ENCODE measurements around the gene DACT2. TPM values are rescaled to one million over a fixed set of nuclear protein-coding genes. Genes with fewer than 3 reads are reported as not detected.
"Not testable (repeated sequence)": the region's sequence is repeated elsewhere in the genome, so short reads cannot be mapped to it uniquely, and the experiment has no call there.

Gene DACT2
- total RNA-seq, 2 donors from 2014 or later = 4.9 to 5.4 TPM

- Histone ChIP-seq H3K36me3 (replicated peaks in 1 of 2; ENCODE audit: insufficient read depth in 1 of 2, low read depth in 2 of 2) (no peaks in the 10 kb centered on the region), H3K27me3 (no peaks in the 10 kb centered on the region), H3K27ac (no peak overlapping the region), H3K9me3 (no peaks in the 10 kb centered on the region), H3K4me3 (no peak overlapping the region), H3K4me1 (no peaks in the 10 kb centered on the region)
- WGBS, 2 donors = 78 to 85% methylated on average over 4 of the region's 4 CpGs
- intact Hi-C loops (cut with DNase I) = no loop called here
- TF ChIP-seq CTCF (IDR thresholded peaks at IDR 0.05) (no peak), POLR2A (IDR thresholded peaks at IDR 0.05) (no peak)
- ATAC-seq (no peak), DNase-seq (no peak)
Observed at GRCh38 chr6:168292826-168293225, 26.8 kb downstream of the DACT2 start.

- H3K27ac ChIP-seq = no peak overlapping the region
- WGBS, 2 donors = 77 to 78% methylated on average over 2 of the region's 2 CpGs
- intact Hi-C loops (cut with DNase I) = no loop called here
- no peaks in the 10 kb centered on the region for H3K9me3 ChIP-seq
- H3K4me1 ChIP-seq = no peaks in the 10 kb centered on the region
- no peak overlapping the region for H3K4me3 ChIP-seq
- TF ChIP-seq POLR2A (IDR thresholded peaks at IDR 0.05) = no peak
- no peak for TF ChIP-seq CTCF (IDR thresholded peaks at IDR 0.05)
- H3K27me3 ChIP-seq = no peaks in the 10 kb centered on the region
- ATAC-seq = no peak
- no peak for DNase-seq
- no peaks in the 10 kb centered on the region for H3K36me3 ChIP-seq (replicated peaks in 1 of 2; ENCODE audit: insufficient read depth in 1 of 2, low read depth in 2 of 2)
Observed at GRCh38 chr6:168291450-168291849, 28.1 kb downstream of the DACT2 start.

- no peak overlapping the region for H3K4me3 ChIP-seq
- no peaks in the 10 kb centered on the region for H3K4me1 ChIP-seq
- no peaks in the 10 kb centered on the region for H3K9me3 ChIP-seq
- TF ChIP-seq CTCF (IDR thresholded peaks at IDR 0.05) = no peak
- TF ChIP-seq POLR2A (IDR thresholded peaks at IDR 0.05) = no peak
- ATAC-seq (no peak), DNase-seq (no peak)
- WGBS, 2 donors = 80 to 100% methylated on average over 1 of the region's 1 CpG
- H3K27me3 ChIP-seq = no peaks in the 10 kb centered on the region
- H3K36me3 ChIP-seq (replicated peaks in 1 of 2; ENCODE audit: insufficient read depth in 1 of 2, low read depth in 2 of 2) = no peaks in the 10 kb centered on the region
- intact Hi-C loops (cut with DNase I) = no loop called here
- H3K27ac ChIP-seq = no peak overlapping the region
Observed at GRCh38 chr6:168290095-168290494, 29.5 kb downstream of the DACT2 start.

DNA sequence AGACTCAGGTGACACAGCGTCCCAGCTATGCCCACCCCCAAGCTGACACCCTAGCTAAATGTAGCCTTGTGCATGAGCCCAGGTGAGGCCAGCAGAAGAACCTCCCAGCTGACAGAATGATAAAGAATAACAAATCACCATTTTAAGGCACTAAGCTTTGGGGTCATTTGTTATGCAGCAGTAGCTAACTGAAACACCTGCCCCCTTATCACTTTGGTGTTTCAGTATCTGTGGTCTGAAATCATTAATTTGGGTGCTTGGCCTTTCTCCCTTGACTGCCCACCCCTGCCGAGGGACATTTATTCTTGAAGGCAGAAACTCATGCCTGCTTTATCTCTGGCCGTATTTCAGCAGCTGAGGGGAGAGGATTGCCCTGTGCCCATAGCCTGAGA is 30.0 kb downstream of the DACT2 start:
- intact Hi-C loops (cut with DNase I) = no loop called here
- Histone ChIP-seq H3K9me3 (no peaks in the 10 kb centered on the region), H3K27me3 (no peaks in the 10 kb centered on the region), H3K27ac (no peak overlapping the region), H3K4me3 (no peak overlapping the region), H3K4me1 (no peaks in the 10 kb centered on the region), H3K36me3 (replicated peaks in 1 of 2; ENCODE audit: insufficient read depth in 1 of 2, low read depth in 2 of 2) (no peaks in the 10 kb centered on the region)
- ATAC-seq (no peak), DNase-seq (no peak)
- TF ChIP-seq POLR2A (IDR thresholded peaks at IDR 0.05) (no peak), CTCF (IDR thresholded peaks at IDR 0.05) (no peak)
- 71 to 72% methylated on average over 3 of the region's 3 CpGs for WGBS, 2 donors

GRCh38 chr6:168288781-168289570 is 30.6 kb downstream of the DACT2 start:
- WGBS, 2 donors = 83 to 91% methylated on average over 27 of the region's 27 CpGs
- Histone ChIP-seq H3K4me3 (no peak overlapping the region), H3K27ac (no peak overlapping the region), H3K36me3 (replicated peaks in 1 of 2; ENCODE audit: insufficient read depth in 1 of 2, low read depth in 2 of 2) (no peaks in the 10 kb centered on the region), H3K27me3 (no peaks in the 10 kb centered on the region), H3K9me3 (no peaks in the 10 kb centered on the region), H3K4me1 (no peaks in the 10 kb centered on the region)
- ATAC-seq (no peak), DNase-seq (no peak)
- intact Hi-C loops (cut with DNase I) = no loop called here
- no peak for TF ChIP-seq CTCF (IDR thresholded peaks at IDR 0.05)
- TF ChIP-seq POLR2A (IDR thresholded peaks at IDR 0.05) = no peak

- H3K36me3 ChIP-seq (replicated peaks in 1 of 2; ENCODE audit: insufficient read depth in 1 of 2, low read depth in 2 of 2); H3K4me3 ChIP-seq; H3K4me1 ChIP-seq; H3K27ac ChIP-seq; H3K9me3 ChIP-seq; DNase-seq; ATAC-seq; H3K27me3 ChIP-seq; intact Hi-C loops (cut with DNase I): not testable (repeated sequence)
- WGBS, 2 donors = 79 to 80% methylated on average over 6 of the region's 6 CpGs
Observed at GRCh38 chr6:168287460-168287859, 32.1 kb downstream of the DACT2 start.

- H3K9me3 ChIP-seq; intact Hi-C loops (cut with DNase I); H3K4me1 ChIP-seq; DNase-seq; H3K27me3 ChIP-seq; H3K36me3 ChIP-seq (replicated peaks in 1 of 2; ENCODE audit: insufficient read depth in 1 of 2, low read depth in 2 of 2); H3K4me3 ChIP-seq; H3K27ac ChIP-seq; ATAC-seq: not testable (repeated sequence)
- 61 to 64% methylated on average over 9 of the region's 9 CpGs for WGBS, 2 donors
Observed at GRCh38 chr6:168286771-168287446, 32.7 kb downstream of the DACT2 start.

Data from body of pancreas (tissue), 4 donors.